Hepatocyte (in vitro differentiated cells): ENCODE measurements around the gene ATP5F1D. TPM values are rescaled to one million over a fixed set of nuclear protein-coding genes. Genes with fewer than 3 reads are reported as not detected.

Source experiments
- DNase-seq: peaks from one replicate; pipeline ENCODE4 v3.0.0-alpha.2; 2016; ENCODE audit warnings: low spot score
- H2AFZ ChIP-seq: fragments of 200-600 bp; sonication (generic); 2 replicates; pipeline ENCODE4 v1.6.0; 2016; ENCODE audit warnings: antibody characterized with exemption, mild to moderate bottlenecking
- H3K27ac ChIP-seq: fragments of 200-600 bp; sonication (generic); 2 replicates; pipeline ENCODE4 v1.5.1; 2016; ENCODE audit warnings: mild to moderate bottlenecking
- H3K27me3 ChIP-seq: fragments of 200-600 bp; sonication (generic); 2 replicates; pipeline ENCODE4 v1.6.1; 2016
- H3K36me3 ChIP-seq: fragments of 200-600 bp; sonication (generic); replicated peaks from 2 replicates; pipeline ENCODE4 v1.5.1; 2016; ENCODE audit warnings: low read depth; ENCODE audit not compliant: insufficient read depth
- H3K4me1 ChIP-seq: fragments of 200-600 bp; sonication (generic); 2 replicates; pipeline ENCODE4 v1.5.1; 2016; ENCODE audit warnings: mild to moderate bottlenecking, moderate library complexity; ENCODE audit not compliant: insufficient read depth
- H3K4me2 ChIP-seq: fragments of 200-600 bp; sonication (generic); 2 replicates; pipeline ENCODE4 v1.6.0; 2016
- H3K4me3 ChIP-seq: fragments of 200-600 bp; sonication (generic); 2 replicates; pipeline ENCODE4 v1.5.1; 2016; ENCODE audit warnings: mild to moderate bottlenecking
- H3K79me2 ChIP-seq: fragments of 200-600 bp; sonication (generic); 2 replicates; pipeline ENCODE4 v1.6.0; 2017; ENCODE audit warnings: mild to moderate bottlenecking
- H3K9me2 ChIP-seq: fragments of 200-600 bp; sonication (generic); replicated peaks from 2 replicates; pipeline ENCODE4 v1.6.0; 2017; ENCODE audit warnings: mild to moderate bottlenecking; ENCODE audit not compliant: insufficient read depth
- H3K9me3 ChIP-seq: fragments of 200-600 bp; sonication (generic); 2 replicates; pipeline ENCODE4 v1.5.1; 2016; ENCODE audit warnings: low read depth, mild to moderate bottlenecking
- H4K20me1 ChIP-seq: fragments of 200-600 bp; sonication (generic); 2 replicates; pipeline ENCODE4 v1.6.0; 2016; ENCODE audit warnings: mild to moderate bottlenecking; ENCODE audit not compliant: insufficient read depth, poor library complexity, severe bottlenecking
- EZH2 ChIP-seq: fragments of 200-600 bp; sonication (generic); IDR thresholded peaks from 2 replicates; pipeline ENCODE4 v1.6.1; 2016; ENCODE audit warnings: antibody characterized with exemption, mild to moderate bottlenecking, borderline replicate concordance
- EZH2phosphoT487 ChIP-seq: fragments of 200-600 bp; sonication (generic); IDR thresholded peaks from one replicate; pipeline ENCODE4 v1.6.1; 2018; ENCODE audit warnings: antibody characterized with exemption, mild to moderate bottlenecking, low read depth, moderate library complexity; ENCODE audit not compliant: unreplicated experiment, severe bottlenecking
- WGBS: methylation state at CpG from one replicate; pipeline ENCODE4 v1.1.6; 2016; ENCODE audit warnings: low lambda C conversion rate; ENCODE audit errors: missing lambda C conversion rate; 5-methylcytosine and 5-hydroxymethylcytosine counted together
- polyA plus RNA-seq: library from polyadenylated mRNA; unstranded; fragments of >200 nt; fragmentation: Nextera tagmentation; extraction: Ambion mirVana; gene quantifications from 2 replicates; pipeline ENCODE4 v1.2.1, GENCODE V29; 2016
- total RNA-seq: library from RNA; depleted of rRNA; stranded (reverse); fragments of >200 nt; gene quantifications from 2 replicates; pipeline ENCODE4 v1.2.3, GENCODE V29; 2014
- TF ChIP-seq, protein P1 (sequence below): fragments of 200-600 bp; sonication (generic); IDR thresholded peaks from 2 replicates; pipeline ENCODE4 v1.5.1; 2016; ENCODE audit warnings: antibody characterized with exemption, mild to moderate bottlenecking; ENCODE audit not compliant: poor library complexity

The ATP5F1D gene
- total and polyA plus RNA-seq, 2 experiments from 2014 or later = 54.0 to 291 TPM

GRCh38 chr19:1236576-1236975, 5.0 kb upstream of the ATP5F1D start:
- Histone ChIP-seq H3K36me3 (no peaks in the 10 kb centered on the region), H3K79me2 (peaks cover 4% of the 10 kb centered on the region), H4K20me1 (no peaks in the 10 kb centered on the region), H3K4me2 (peak overlapping the region; percentile 100), H3K4me1 (peaks cover 32% of the 10 kb centered on the region), H2AFZ (peak overlapping the region; percentile 26), H3K4me3 (peak overlapping the region; percentile 97), H3K9me3 (no peaks in the 10 kb centered on the region), H3K27me3 (no peaks in the 10 kb centered on the region), H3K9me2 (no peaks in the 10 kb centered on the region), H3K27ac (no peak overlapping the region)
- no peak for DNase-seq
- WGBS = 33% methylated on average over 14 of the region's 42 CpGs
- no peak for TF ChIP-seq EZH2
- TF ChIP-seq EZH2phosphoT487 = no peak
- TF ChIP-seq, protein P1, sequence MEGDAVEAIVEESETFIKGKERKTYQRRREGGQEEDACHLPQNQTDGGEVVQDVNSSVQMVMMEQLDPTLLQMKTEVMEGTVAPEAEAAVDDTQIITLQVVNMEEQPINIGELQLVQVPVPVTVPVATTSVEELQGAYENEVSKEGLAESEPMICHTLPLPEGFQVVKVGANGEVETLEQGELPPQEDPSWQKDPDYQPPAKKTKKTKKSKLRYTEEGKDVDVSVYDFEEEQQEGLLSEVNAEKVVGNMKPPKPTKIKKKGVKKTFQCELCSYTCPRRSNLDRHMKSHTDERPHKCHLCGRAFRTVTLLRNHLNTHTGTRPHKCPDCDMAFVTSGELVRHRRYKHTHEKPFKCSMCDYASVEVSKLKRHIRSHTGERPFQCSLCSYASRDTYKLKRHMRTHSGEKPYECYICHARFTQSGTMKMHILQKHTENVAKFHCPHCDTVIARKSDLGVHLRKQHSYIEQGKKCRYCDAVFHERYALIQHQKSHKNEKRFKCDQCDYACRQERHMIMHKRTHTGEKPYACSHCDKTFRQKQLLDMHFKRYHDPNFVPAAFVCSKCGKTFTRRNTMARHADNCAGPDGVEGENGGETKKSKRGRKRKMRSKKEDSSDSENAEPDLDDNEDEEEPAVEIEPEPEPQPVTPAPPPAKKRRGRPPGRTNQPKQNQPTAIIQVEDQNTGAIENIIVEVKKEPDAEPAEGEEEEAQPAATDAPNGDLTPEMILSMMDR = no peak

DNA sequence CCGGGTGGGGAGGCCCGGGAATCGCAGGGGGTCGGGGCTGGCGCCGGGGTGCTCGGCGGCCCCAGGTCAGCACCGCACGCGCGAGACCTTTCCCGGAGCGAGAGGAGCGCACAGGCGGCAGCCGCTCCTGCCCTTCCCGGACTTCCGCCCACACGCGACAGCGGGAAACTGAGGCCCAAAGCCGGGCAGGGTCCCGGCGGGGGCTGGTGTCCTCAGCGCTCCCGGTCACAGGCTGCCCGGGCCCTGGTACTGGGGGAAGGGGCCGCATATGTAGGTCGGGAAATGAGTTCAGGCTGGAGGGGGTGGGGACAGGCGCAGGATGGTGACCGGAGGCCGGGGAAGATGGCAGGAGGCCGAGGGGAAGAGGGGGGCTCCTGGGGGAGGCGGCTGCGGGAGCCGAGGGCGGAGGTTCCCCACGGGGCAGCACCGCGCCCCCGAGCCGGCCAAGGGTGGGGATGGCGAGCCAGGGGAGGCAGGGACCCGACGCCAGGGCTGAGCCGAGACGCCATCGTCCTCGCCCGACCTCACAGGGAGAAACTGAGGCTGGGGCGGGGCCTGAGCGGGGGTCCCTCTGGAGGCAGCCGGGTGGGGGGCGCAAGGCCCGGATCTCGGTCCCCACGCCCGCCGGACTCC, 4.4 kb upstream of the ATP5F1D start:
- peak; percentile 59 for DNase-seq
- peak overlapping the region; percentile 97 for H3K4me3 ChIP-seq
- WGBS = 2% methylated on average over 33 of the region's 60 CpGs
- no peak overlapping the region for H3K27ac ChIP-seq
- H3K36me3 ChIP-seq = no peaks in the 10 kb centered on the region
- H3K79me2 ChIP-seq = peaks cover 8% of the 10 kb centered on the region
- H3K4me1 ChIP-seq = peaks cover 27% of the 10 kb centered on the region
- no peaks in the 10 kb centered on the region for H3K9me3 ChIP-seq
- no peaks in the 10 kb centered on the region for H3K9me2 ChIP-seq
- H3K4me2 ChIP-seq = peak overlapping the region; percentile 100
- H3K27me3 ChIP-seq = no peaks in the 10 kb centered on the region
- TF ChIP-seq EZH2 (no peak), EZH2phosphoT487 (no peak)
- TF ChIP-seq, protein P1 = no peak
- H4K20me1 ChIP-seq = no peaks in the 10 kb centered on the region
- peak overlapping the region; percentile 26 for H2AFZ ChIP-seq

GRCh38 chr19:1237754-1238368, 3.7 kb upstream of the ATP5F1D start, which contains the start of gene CBARP:
CBARP (minus strand) TSS chr19:1238005; CDS start chr19:1236100, 1,905 bp downstream.
- TF ChIP-seq, protein P1 = no peak
- TF ChIP-seq EZH2 = no peak
- no peak for TF ChIP-seq EZH2phosphoT487
- Histone ChIP-seq H3K4me2 (peak within 1 kb of the TSS; percentile 100), H3K4me3 (peak within 1 kb of the TSS; percentile 97), H3K36me3 (no peaks in the 10 kb centered on the region), H3K9me3 (no peaks in the 10 kb centered on the region), H3K79me2 (peaks cover 14% of the 10 kb centered on the region), H3K27ac (peak within 1 kb of the TSS; percentile 46), H4K20me1 (no peaks in the 10 kb centered on the region), H3K27me3 (no peaks in the 10 kb centered on the region), H2AFZ (peak within 1 kb of the TSS; percentile 26), H3K9me2 (no peaks in the 10 kb centered on the region), H3K4me1 (peaks cover 25% of the 10 kb centered on the region)
- 3% methylated on average over 11 of the region's 87 CpGs for WGBS
- peak; percentile 84 for DNase-seq
